ENCODE results near the gene CYTH2. TPM values are rescaled to one million over a fixed set of nuclear protein-coding genes. Genes with fewer than 3 reads are reported as not detected.

CYTH2 gene
- total and polyA plus RNA-seq, 9 of the 15 experiments (the other 6 are each of a cell fraction or from before 2014, with no cell fraction given): 1.8 to 45.2 (median 23.8) TPM

GRCh38 chr19:48445606-48446481 lies 23.3 kb upstream of the CYTH2 start, which contains the start of gene GRWD1 (continued):
- TF ChIP-seq REST (IDR thresholded peaks at IDR 0.05; ENCODE audit: borderline replicate concordance) (no peak), REST (CRISPR knock-in tag; IDR thresholded peaks at IDR 0.05; ENCODE audit: low read depth) (no peak), ZNF589 (CRISPR knock-in tag; IDR thresholded peaks at IDR 0.05; ENCODE audit: low read depth) (no peak), CHAMP1 (IDR thresholded peaks at IDR 0.05) (no peak), ZNF707 (CRISPR knock-in tag; conservative IDR thresholded peaks at IDR 0.05) (no peak), PHTF2 (CRISPR knock-in tag; IDR thresholded peaks at IDR 0.05) (no peak), ZNF398 (CRISPR knock-in tag; IDR thresholded peaks at IDR 0.05) (no peak), PHF20 (IDR thresholded peaks at IDR 0.05; ENCODE audit: partially characterized antibody) (peak; percentile 95), ZNF655 (CRISPR knock-in tag; IDR thresholded peaks at IDR 0.05) (no peak), CXXC5 (CRISPR knock-in tag; IDR thresholded peaks at IDR 0.05) (peak; percentile 82)

Measured in K562 (cell line).